ENCODE results near the gene LOXL3. TPM values are rescaled to one million over a fixed set of nuclear protein-coding genes. Genes with fewer than 3 reads are reported as not detected.

The LOXL3 gene
- total RNA-seq, 4 donors from 2014 or later, result 0.98 to 5.6 (median 2.2) TPM

- no peak for TF ChIP-seq POLR2A (IDR thresholded peaks at IDR 0.05)
- no peak for TF ChIP-seq CTCF (IDR thresholded peaks at IDR 0.05)
- 73 to 78% methylated on average over 1 of the region's 1 CpG for WGBS, 2 donors
- H3K9me3 ChIP-seq, result no peaks in the 10 kb centered on the region
- H3K36me3 ChIP-seq, result no peaks in the 10 kb centered on the region
- intact Hi-C loops (cut with DNase I), result no loop called here
- H3K4me3 ChIP-seq (replicated peaks in 1 of 3), result no peak overlapping the region
- H3K27ac ChIP-seq, result no peak overlapping the region
- DNase-seq, result no peak
- H3K4me1 ChIP-seq, result no peaks in the 10 kb centered on the region
- H3K27me3 ChIP-seq, result no peaks in the 10 kb centered on the region
Measured at GRCh38 chr2:74596584-74596983, 42.8 kb upstream of the LOXL3 start.

- no peak for TF ChIP-seq CTCF (IDR thresholded peaks at IDR 0.05)
- TF ChIP-seq POLR2A (IDR thresholded peaks at IDR 0.05), result no peak
- no peaks in the 10 kb centered on the region for H3K4me1 ChIP-seq
- 86 to 87% methylated on average over 4 of the region's 4 CpGs for WGBS, 2 donors
- H3K27me3 ChIP-seq, result no peaks in the 10 kb centered on the region
- no peak overlapping the region for H3K27ac ChIP-seq
- no peak overlapping the region for H3K4me3 ChIP-seq (replicated peaks in 1 of 3)
- DNase-seq, result no peak
- no peaks in the 10 kb centered on the region for H3K36me3 ChIP-seq
- no peaks in the 10 kb centered on the region for H3K9me3 ChIP-seq
- intact Hi-C loops (cut with DNase I), result no loop called here
Measured at GRCh38 chr2:74593826-74594772, 40.4 kb upstream of the LOXL3 start.

- intact Hi-C loops (cut with DNase I), result loop anchor here (2.0 to 10.0 kb wide), 2 partner anchors 64 to 104 kb away; partner anchors contain the start of genes AUP1, DQX1 and HTRA2
- no peak overlapping the region for H3K27ac ChIP-seq
- peaks cover 0 to 4% of the 10 kb centered on the region in 2 donors for H3K4me1 ChIP-seq
- 76 to 77% methylated on average over 2 of the region's 2 CpGs for WGBS, 2 donors
- H3K36me3 ChIP-seq, result no peaks in the 10 kb centered on the region
- TF ChIP-seq POLR2A (IDR thresholded peaks at IDR 0.05), result no peak
- no peak for TF ChIP-seq CTCF (IDR thresholded peaks at IDR 0.05)
- no peaks in the 10 kb centered on the region for H3K9me3 ChIP-seq
- no peak for DNase-seq
- no peaks in the 10 kb centered on the region for H3K27me3 ChIP-seq
- H3K4me3 ChIP-seq (replicated peaks in 1 of 3), result no peak overlapping the region
Measured at GRCh38 chr2:74588664-74589063, 34.9 kb upstream of the LOXL3 start.

GRCh38 chr2:74587664-74588277, 34.0 kb upstream of the LOXL3 start:
- TF ChIP-seq CTCF (IDR thresholded peaks at IDR 0.05) (peak; percentile 39 to 75 (median 66)), POLR2A (IDR thresholded peaks at IDR 0.05) (no peak)
- Histone ChIP-seq H3K4me1 (peaks cover 0 to 4% of the 10 kb centered on the region in 2 donors), H3K9me3 (no peaks in the 10 kb centered on the region), H3K4me3 (replicated peaks in 1 of 3) (no peak overlapping the region), H3K27ac (no peak overlapping the region), H3K36me3 (no peaks in the 10 kb centered on the region), H3K27me3 (no peaks in the 10 kb centered on the region)
- WGBS, 2 donors, result 20 to 24% methylated on average over 6 of the region's 6 CpGs
- peak; percentile 66 to 70 for DNase-seq
- intact Hi-C loops (cut with DNase I), result loop anchor here (2.0 to 10.0 kb wide), 2 partner anchors 63 to 103 kb away; partner anchors contain the start of genes AUP1, DQX1 and HTRA2

Data from thyroid gland (tissue), 4 donors.